HG02943 (cell line): Measurements from ENCODE around the gene REEP1.
"Not testable (repeated sequence)": the region's sequence is repeated elsewhere in the genome, so short reads cannot be mapped to it uniquely, and the experiment has no call there.

ENCODE experiments used
- ATAC-seq: cut with Tn5 transposase; IDR thresholded peaks from one replicate; pipeline ENCODE4 v1.9.1; 2021; ENCODE audit warnings: mild to moderate bottlenecking, low read depth, moderate library complexity; ENCODE audit not compliant: unreplicated experiment

Gene REEP1

DNA sequence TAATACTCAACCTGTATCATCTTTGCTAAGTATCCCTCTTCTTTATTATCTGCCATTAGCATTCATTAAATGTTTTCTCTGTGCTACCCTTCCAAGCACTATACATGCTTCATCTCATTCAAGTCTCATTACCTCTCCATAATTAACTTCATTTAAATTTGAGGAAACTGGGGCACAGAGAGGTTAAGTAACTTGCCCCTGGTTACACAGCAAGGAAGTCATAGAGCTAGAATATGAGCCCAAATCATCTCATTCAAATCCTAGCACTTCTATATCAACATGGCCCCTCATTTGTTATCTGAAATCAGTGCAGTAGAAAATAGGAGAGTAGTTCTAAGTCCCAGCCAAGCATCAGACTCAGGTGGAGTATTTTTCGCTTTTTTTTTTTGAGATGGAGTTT is 133.8 kb downstream of the REEP1 start:
- no peak for ATAC-seq

DNA sequence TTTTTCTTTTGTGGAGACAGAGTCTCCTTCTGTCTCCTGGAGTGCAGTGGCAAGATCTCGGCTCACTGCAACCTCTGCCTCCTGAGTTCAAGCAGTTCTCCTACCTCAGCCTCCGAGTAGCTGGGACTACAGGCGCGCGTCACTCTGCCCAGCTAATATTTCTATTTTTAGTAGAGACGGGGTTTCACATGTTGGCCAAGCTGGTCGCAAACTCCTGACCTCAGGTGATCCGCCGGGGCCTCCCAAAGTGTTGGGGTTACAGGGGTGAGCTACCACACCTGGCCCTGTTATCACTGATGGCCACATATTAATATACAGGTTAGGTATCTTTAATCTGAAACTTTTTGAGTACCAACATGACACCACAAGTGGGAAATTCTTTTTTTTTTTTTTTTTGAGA is 134.7 kb downstream of the REEP1 start:
- no peak for ATAC-seq

DNA sequence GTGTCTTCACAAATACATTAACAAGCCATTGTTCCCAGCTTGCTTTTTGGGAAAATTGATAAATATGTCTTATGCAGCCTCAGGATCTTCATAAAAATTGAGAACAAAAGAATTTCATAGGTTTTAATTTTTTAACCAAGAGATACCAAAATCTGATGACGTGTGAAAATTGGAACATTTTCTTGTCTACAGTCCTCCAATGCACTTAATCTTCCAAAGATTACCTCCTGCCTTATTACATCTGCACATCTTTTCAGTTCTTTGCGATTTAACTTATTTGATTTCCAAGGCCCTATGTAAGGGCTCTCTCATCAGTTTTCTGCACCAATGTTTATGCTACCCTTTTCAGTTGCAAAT is 135.1 kb downstream of the REEP1 start:
- ATAC-seq, result no peak

DNA sequence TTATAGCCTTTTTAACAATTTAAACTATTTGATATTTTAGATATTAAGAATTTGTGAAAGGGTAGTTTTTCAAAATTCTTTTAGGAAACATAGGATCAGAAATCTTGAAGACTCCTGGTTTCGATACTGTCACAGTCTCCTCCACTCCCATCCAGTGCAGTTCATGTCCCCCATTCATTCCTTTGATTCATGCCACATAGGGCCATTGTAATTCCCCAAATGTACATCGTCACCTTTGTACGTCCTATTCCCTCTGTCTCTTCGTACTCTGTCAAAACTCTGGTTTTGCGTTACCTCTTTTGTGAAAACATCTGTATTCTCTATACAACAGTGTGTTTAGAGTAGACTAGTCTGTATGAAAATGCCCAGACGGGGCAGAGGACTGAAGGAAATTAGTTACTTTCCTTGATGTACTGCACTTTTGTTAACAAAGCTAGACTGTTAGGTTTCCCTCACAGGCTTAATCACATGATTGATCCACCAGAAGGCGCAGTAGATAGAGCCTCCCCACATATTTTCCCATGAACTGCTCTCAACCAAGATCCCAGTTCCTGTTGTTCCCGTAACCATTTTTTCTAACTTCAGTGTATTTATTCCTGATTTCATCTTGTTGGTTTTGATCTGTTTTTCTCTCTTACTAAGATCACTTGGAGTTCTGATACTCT is 135.6 kb downstream of the REEP1 start:
- no peak for ATAC-seq

DNA sequence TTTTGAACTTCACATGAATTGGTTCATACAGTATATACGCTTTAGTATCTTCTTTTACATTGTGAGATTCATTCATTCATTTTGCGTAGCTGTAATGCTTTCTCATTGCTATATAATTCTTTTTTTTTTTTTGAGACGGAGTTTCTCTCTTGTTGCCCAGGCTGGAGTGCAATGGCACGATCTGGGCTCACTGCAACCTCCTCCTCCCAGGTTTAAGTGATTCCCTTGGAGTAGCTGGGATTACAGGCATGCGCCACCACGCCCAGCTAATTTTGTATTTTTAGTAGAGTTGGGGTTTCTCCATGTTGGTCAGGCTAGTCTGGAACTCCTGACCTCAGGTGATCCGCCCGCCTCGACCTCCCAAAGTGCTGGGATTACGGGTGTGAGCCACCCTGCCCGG is 136.9 kb downstream of the REEP1 start:
- not testable (repeated sequence) for ATAC-seq

DNA sequence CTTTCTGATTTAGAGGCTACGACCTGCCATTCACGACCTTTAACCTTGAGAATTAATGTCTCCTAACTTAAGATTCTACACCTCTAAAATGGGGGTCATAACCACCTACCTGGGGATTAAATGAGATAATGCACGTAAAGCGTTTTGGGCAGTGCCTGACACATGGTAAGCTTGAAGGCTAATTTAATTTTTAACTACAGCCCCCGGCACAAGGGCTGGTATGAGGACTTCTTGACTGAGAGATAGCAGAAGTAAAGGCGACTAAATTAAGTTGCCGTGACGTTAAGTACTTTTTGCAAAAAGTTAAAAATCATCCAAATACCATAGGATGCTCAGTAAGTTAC is 137.6 kb downstream of the REEP1 start:
- ATAC-seq, result no peak

DNA sequence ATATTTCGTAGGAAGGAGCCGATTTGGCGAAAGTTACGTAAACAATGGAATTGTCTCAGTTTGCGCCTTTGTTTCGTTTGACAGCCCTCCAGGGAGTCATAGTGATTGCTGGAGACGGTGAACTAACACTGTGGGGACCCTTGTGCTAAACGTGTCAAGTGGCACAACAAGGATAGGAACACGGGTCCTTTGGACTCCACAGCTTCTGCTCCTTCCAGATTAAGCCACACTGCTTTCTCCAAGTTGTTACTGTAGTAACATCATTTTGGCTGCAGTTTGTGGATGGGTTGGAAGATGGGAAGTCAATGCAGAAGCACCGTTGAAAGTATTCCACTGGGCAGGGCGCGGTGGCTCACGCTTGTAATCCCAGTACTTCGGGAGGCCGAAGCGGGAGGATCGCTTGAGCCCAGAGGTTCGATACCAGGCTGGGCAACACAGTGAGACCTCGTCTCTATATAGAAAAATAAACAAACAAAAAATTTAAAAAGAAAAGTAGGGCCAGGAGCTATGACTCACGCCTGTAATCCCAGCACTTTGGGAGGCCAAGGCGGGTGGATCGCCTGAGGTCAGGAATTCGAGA is 141.5 kb downstream of the REEP1 start:
- peak; percentile 2 for ATAC-seq

DNA sequence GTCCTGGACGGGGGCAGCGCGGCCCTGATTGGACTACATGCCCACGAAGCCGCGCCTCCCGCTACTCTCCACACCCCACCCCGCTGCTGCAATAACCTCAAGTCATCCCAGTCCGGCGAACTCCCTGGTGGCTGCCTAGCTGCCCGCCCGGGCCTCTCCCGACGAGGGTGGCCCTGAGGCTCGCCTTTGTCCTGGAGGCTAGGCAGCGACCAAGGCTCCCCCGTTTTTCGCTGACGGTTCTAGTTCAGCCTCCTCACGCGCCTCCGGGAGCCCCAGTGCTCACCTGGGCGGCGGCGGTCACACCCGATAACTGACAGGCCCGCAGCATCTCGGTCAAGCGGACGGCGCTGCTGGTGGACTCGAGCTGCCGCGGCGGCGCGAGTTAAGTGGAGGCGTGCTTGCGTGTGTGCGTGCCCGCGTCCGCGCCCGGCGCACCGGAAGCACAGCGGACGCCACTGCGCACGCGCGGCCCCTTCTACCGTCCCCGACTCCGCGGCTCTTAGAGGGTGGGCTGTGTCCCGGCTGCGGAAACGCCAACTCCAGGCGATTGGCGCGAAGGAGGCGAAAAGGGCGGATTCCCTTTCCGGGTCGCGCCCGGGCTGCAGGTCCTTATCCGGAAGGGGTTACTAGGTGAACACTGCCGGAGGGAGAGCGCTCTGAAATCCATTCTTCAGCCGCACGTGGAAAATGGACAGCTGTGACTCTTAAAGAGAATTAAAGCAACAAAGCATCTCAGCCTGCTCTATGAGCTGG is 142.2 kb downstream of the REEP1 start, which contains the start of gene IMMT:
Gene IMMT (minus strand): TSS at position 408 of the 753 bp plus-strand sequence. CDS start 80 bp downstream, at position 328.
- ATAC-seq, result peak; percentile 81

DNA sequence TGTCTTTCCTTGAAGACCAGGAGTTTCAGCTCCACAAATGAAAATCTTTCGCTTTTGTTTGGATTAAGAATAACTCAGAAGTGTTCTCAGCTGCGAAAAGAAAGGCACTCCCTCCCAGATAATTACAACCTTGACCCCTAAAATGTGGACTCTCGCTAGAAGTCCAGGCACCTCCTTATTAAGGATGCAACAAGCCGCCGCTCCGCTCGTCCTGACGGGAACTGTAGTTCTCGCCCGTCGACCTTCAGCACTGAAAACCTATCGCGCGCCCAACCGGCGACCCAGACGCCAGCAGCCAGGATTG is 142.7 kb downstream of the REEP1 start:
- no peak for ATAC-seq

DNA sequence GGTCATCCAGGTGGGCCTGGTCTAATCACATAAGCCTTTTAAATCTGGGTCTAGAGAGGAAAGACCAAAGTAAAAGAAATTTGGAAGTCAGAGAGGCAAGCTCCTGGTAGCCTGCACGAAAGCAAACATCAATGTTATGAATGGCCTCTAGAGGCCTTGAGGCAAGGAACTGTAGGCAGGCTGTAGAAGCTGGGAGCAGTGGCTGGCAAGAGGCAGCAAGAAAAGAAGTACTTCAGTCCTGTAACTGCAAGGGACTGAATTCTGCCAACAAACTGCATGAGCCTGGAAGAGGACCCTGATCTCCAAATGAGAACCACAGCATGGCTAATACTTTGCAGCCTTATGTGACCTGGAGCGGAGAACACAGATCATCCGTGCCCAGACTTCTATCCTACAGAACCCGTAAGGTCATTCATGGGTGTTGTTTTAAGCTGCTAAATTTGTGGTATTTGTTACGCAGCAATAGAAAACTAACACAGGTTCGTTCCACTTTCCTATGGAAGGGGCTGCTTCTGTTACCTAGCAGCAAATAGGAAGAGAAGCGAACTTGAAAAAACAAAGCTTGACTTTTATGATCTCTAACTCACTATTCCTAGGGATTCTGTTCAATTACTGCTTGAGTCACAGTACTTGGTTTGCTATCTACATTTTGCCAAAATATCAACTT is 143.4 kb downstream of the REEP1 start:
- no peak for ATAC-seq

DNA sequence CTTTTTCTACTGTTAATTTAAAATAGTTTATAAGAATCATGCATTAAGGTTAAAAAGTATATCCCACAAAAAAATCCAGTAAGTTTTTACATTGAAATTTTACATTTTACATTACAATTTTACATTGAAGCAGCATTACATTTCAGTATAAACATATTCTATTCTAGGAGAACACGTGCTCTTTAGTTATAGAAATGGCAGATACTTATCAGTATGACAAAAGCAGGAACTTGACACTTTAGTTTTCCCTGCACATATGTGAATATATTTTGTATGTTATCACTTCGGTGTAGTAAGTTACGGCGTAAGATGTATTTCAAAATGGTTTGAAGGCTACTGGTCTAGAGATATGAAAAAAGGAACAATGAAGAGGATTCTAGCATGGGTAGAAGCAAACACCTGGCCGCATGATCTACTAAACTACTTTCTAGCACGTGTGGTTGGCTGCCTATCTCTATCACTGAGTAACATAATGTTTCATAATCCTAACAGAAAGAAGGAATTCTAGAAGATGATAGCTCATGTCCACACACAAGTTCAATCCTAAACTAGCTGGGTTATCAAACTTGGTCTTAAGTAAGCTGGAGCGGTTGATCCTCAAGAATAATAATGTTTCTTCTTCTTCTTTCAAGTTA is 147.5 kb downstream of the REEP1 start:
- no peak for ATAC-seq

DNA sequence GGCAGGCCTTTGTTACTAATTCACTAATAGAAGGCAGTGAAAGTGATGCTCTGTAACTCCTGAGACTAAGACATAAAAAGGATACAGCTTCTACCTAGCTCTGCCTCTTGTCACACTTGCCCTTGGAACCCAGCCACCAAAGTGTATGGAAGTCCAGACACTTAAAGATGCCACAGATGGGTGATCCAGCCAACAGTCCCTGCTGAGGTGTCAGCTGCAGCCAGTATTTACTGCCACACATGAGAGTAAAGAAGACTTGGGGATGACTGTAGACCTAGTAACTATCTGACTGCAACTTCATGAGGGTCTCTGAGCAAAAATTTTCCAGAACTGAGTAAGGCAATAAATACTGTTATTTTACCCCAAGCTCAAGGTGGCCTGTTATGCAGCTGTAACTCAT is 151.0 kb downstream of the REEP1 start:
- ATAC-seq, result no peak

DNA sequence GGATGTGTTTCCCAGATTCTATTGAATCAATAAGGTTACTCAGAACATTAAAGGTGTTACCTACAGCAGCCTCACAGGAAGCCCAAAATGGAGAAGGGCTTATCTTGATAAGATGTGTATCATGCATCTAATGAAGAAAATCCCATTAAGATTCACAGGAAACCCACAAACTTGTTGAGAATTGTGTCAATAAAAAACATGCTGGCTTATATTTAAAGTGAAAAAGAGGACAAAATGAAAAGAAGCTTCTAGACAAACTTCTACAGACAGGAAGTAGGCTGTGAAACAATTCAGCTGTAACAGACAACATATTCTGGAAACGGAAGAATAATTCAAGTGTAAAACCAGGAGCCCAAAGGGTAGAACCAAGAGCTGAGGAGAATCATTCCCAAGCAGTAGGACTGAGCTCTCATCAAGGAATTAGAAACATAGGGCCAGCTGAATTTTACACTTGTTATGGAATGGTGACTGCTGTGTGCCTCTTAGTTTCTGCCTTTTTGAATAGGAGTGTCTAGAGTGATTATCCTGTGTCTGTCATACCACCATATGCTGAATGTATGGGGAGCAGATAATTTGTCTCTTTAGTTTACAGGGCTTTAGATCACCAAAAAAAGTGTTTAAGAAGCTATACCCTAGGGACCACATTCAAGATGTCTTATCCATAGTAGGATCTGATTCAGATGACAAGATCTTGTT is 151.8 kb downstream of the REEP1 start:
- no peak for ATAC-seq

DNA sequence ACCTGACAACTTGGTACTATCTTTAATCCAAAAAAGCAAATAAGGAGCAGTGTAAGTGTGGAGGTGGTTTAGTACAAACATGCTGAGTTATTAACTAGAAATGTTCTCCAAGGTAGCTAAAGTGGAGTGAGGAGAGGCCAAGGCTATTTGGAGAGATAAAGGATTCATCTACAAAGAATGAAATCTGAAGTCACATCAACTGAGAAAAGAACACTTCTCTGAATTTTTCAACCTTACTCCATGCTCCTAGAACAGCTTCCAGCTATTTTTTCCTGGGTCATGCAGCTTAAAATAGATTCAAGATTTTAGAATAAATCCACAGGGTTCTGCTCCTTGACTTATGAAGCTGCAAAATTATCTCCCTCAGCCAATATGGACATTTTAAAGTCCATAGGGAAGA is 160.8 kb downstream of the REEP1 start:
- no peak for ATAC-seq

DNA sequence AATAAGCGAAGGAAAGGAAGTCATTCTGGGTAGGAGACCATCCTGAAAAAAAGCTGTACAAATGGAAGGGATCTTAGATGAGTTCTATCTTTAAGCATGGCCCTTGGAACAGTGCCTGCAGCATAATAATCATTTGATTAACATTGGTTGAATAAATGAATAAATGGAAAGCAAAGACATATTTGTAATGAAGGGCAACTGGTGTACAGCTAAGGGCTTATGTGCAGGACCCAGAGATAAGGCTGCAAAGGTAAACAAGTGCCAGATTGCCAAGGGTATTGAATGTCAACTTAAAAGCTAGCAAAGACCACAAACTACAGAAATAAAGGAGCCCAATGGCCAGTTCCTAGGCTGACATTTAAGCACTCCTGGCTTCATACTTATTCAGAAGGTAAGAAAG is 161.6 kb downstream of the REEP1 start:
- ATAC-seq, result no peak

DNA sequence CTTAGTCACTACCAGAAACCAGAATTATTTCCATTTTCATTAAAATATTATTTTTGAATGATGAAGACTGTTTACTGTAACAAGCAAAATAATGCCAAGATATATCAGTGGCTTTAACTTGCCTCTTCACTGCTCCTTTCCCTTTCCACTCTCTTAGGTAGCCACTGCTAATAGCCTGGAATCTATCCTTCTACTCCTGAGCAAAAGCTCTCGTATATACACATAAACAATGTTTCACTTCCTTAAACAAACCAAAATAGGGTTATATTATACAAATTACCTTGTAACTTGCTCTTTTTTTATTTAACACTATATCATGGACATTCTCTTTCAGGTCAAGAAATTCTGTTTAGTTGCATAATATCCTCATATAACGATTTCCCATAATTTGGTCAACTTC is 163.0 kb downstream of the REEP1 start:
- no peak for ATAC-seq

DNA sequence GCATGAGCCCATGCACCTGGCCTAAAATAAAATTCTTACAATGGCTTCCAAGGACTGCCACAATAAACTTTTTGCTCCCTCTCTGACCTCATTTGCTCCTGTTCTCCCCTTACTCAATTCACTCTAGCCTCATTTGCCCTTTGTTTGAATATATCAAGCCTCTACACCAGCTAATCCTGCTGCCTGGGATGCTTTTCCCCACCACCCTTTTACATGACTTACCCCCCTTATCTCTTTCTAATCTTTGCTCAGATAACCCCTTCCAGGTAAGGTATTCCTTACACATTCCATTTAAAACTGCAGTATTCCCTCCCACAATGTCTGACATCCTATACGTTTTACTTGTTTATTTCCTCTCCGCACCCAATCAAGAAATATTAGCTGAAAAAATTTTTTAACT is 164.8 kb downstream of the REEP1 start:
- ATAC-seq, result no peak

DNA sequence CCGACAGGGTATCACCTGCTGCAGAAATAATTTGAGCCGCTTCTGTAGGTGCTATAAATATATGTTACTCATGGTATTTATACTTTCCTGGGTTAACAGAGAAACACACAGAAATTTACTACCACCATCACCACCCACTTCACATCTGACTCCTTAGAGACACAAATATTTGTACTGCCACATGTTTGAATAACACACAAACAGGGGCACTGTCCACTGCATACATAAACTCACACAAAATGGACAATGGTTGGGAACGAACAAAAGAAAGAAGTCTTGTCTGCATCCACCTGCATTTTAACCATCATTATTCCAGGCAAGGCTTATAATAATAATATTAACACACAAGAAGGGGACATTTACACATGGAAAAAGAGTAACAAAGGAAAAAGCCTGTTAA is 166.1 kb downstream of the REEP1 start:
- no peak for ATAC-seq

DNA sequence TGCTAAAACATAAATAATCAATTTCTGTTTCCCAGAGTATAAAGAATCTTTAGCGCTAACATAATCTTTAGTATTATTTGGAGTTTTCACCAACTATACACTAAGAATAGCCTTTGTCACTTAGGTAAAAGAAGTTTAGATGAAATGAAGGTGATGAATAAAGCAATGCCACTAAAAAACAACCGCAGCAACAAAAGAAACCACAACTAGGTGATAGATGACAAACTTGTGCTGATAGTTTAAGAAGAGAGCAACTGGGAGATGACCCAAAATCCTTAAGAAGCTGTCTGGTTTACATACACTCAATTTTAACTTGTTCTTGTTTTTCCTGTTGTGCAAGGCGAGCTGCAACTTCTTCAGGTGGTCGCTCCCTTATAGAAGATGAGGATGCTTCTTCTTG is 167.0 kb downstream of the REEP1 start:
- ATAC-seq, result no peak
